Skeletal muscle tissue (tissue), 4 donors: ENCODE measurements around the gene PLEKHN1. TPM values are rescaled to one million over a fixed set of nuclear protein-coding genes. Genes with fewer than 3 reads are reported as not detected.

ENCODE experiments used
- H3K27ac ChIP-seq: one replicate; pipeline ENCODE4 v1.7.0; 2013; ENCODE audit warnings: mild to moderate bottlenecking, low read depth, low read length, inconsistent platforms
- H3K27me3 ChIP-seq, 3 donors: one replicate each; pipeline ENCODE4 v1.7.0; 2013; ENCODE audit warnings: low read length in 3 of 3; ENCODE audit not compliant: control insufficient read depth in 3 of 3, insufficient read depth in 3 of 3
- H3K36me3 ChIP-seq, 3 donors: one replicate each; pipeline ENCODE4 v1.7.0; 2013; ENCODE audit warnings: low read length in 3 of 3; ENCODE audit not compliant: control insufficient read depth in 3 of 3, insufficient read depth in 3 of 3
- H3K4me1 ChIP-seq, 3 donors: one replicate each; pipeline ENCODE4 v1.7.0; 2013; ENCODE audit warnings: low read length in 3 of 3, mild to moderate bottlenecking in 3 of 3; ENCODE audit not compliant: control insufficient read depth in 3 of 3, insufficient read depth in 3 of 3
- H3K4me3 ChIP-seq, 3 donors: one replicate each; pipeline ENCODE4 v1.7.0; 2013; ENCODE audit warnings: low read length in 3 of 3
- H3K9ac ChIP-seq, 3 donors: one replicate each; pipeline ENCODE4 v1.7.0; 2013; ENCODE audit warnings: low read length in 3 of 3, mild to moderate bottlenecking in 3 of 3, moderate library complexity in 2 of 3, low read depth in 1 of 3
- H3K9me3 ChIP-seq, 3 donors: one replicate each; pipeline ENCODE4 v1.7.0; 2013; ENCODE audit warnings: low read length in 3 of 3; ENCODE audit not compliant: control insufficient read depth in 3 of 3
- total RNA-seq: library from RNA; depleted of rRNA; stranded (reverse); fragments of >200 nt; gene quantifications from one replicate; pipeline ENCODE4 v1.2.3, GENCODE V29; 2014
- donor health status: Osteomylitis.

Gene PLEKHN1
- total RNA-seq, 1 donor from 2014 or later, result not detected

- Histone ChIP-seq H3K36me3 (peaks cover 14 to 19% (median 17%) of the 10 kb centered on the region in 3 donors), H3K4me3 (peak within 1 kb of the TSS; percentile 14 to 86 (median 73)), H3K27me3 (peaks cover 0 to 9% (median 2%) of the 10 kb centered on the region in 3 donors), H3K9ac (peak within 1 kb of the TSS in 1 of 3 donors; percentile 70), H3K9me3 (no peaks in the 10 kb centered on the region), H3K27ac (no peak within 1 kb of the TSS), H3K4me1 (peaks cover 18 to 28% (median 21%) of the 10 kb centered on the region in 3 donors)
Measured at GRCh38 chr1:960363-961131, 5.7 kb upstream of the PLEKHN1 start, which contains the start of gene KLHL17. Gene KLHL17, plus strand, starts transcription at chr1:960584. Its CDS starts 110 bp downstream, at chr1:960694.

- H3K27me3 ChIP-seq, result peaks cover 0 to 15% (median 8%) of the 10 kb centered on the region in 3 donors
- peaks cover 20 to 34% (median 27%) of the 10 kb centered on the region in 3 donors for H3K4me1 ChIP-seq
- H3K4me3 ChIP-seq, result peak overlapping the region in 2 of 3 donors; percentile 56 to 73
- H3K27ac ChIP-seq, result no peak overlapping the region
- no peaks in the 10 kb centered on the region for H3K9me3 ChIP-seq
- H3K9ac ChIP-seq, result peak overlapping the region in 1 of 3 donors; percentile 70
- H3K36me3 ChIP-seq, result peaks cover 8 to 12% (median 11%) of the 10 kb centered on the region in 3 donors
Measured at GRCh38 chr1:961132-961669, 5.1 kb upstream of the PLEKHN1 start.

GRCh38 chr1:962381-963300 is 3.6 kb upstream of the PLEKHN1 start:
- Histone ChIP-seq H3K9ac (no peak overlapping the region), H3K27me3 (peaks cover 6 to 28% (median 16%) of the 10 kb centered on the region in 3 donors), H3K9me3 (no peaks in the 10 kb centered on the region), H3K27ac (no peak overlapping the region), H3K4me1 (peaks cover 23 to 36% (median 32%) of the 10 kb centered on the region in 3 donors), H3K36me3 (peaks cover 0 to 4% (median 3%) of the 10 kb centered on the region in 3 donors), H3K4me3 (no peak overlapping the region)

GRCh38 chr1:963301-963651 is 3.0 kb upstream of the PLEKHN1 start:
- H3K27ac ChIP-seq, result no peak overlapping the region
- H3K4me3 ChIP-seq, result no peak overlapping the region
- peaks cover 13 to 35% (median 22%) of the 10 kb centered on the region in 3 donors for H3K27me3 ChIP-seq
- H3K9me3 ChIP-seq, result no peaks in the 10 kb centered on the region
- H3K9ac ChIP-seq, result no peak overlapping the region
- H3K4me1 ChIP-seq, result peaks cover 17 to 34% (median 27%) of the 10 kb centered on the region in 3 donors
- peaks cover 0 to 4% (median 3%) of the 10 kb centered on the region in 3 donors for H3K36me3 ChIP-seq

GRCh38 chr1:963746-964525 is 2.3 kb upstream of the PLEKHN1 start:
- Histone ChIP-seq H3K27me3 (peaks cover 16 to 41% (median 28%) of the 10 kb centered on the region in 3 donors), H3K27ac (no peak overlapping the region), H3K9ac (no peak overlapping the region)

GRCh38 chr1:964691-965525 is 1.4 kb upstream of the PLEKHN1 start:
- no peak overlapping the region for H3K4me3 ChIP-seq

More at GRCh38 chr1:963746-964525, 2.3 kb upstream of the PLEKHN1 start:
- no peaks in the 10 kb centered on the region for H3K9me3 ChIP-seq
- peaks cover 13 to 29% (median 25%) of the 10 kb centered on the region in 3 donors for H3K4me1 ChIP-seq
- peaks cover 0 to 3% (median 2%) of the 10 kb centered on the region in 3 donors for H3K36me3 ChIP-seq
- H3K4me3 ChIP-seq, result no peak overlapping the region

GRCh38 chr1:965526-966134 is 652 bp upstream of the PLEKHN1 start:
- Histone ChIP-seq H3K9ac (peak overlapping the region in 1 of 3 donors; percentile 76), H3K4me1 (peaks cover 13 to 30% (median 25%) of the 10 kb centered on the region in 3 donors), H3K36me3 (peaks cover 0 to 3% (median 2%) of the 10 kb centered on the region in 3 donors), H3K4me3 (no peak overlapping the region), H3K27ac (no peak overlapping the region), H3K9me3 (no peaks in the 10 kb centered on the region), H3K27me3 (peaks cover 32 to 56% (median 45%) of the 10 kb centered on the region in 3 donors)

More at GRCh38 chr1:964691-965525, 1.4 kb upstream of the PLEKHN1 start:
- Histone ChIP-seq H3K36me3 (peaks cover 0 to 3% (median 2%) of the 10 kb centered on the region in 3 donors), H3K9ac (no peak overlapping the region), H3K4me1 (peaks cover 13 to 25% (median 23%) of the 10 kb centered on the region in 3 donors), H3K27me3 (peaks cover 25 to 49% (median 38%) of the 10 kb centered on the region in 3 donors), H3K9me3 (no peaks in the 10 kb centered on the region), H3K27ac (no peak overlapping the region)

GRCh38 chr1:966704-967300 is 520 bp downstream of the PLEKHN1 start:
- Histone ChIP-seq H3K36me3 (peaks cover 0 to 3% (median 2%) of the 10 kb centered on the region in 3 donors), H3K9ac (peak overlapping the region; percentile 33 to 76 (median 53)), H3K27ac (no peak overlapping the region), H3K27me3 (peaks cover 41 to 63% (median 48%) of the 10 kb centered on the region in 3 donors), H3K4me1 (peaks cover 7 to 30% (median 26%) of the 10 kb centered on the region in 3 donors), H3K9me3 (no peaks in the 10 kb centered on the region), H3K4me3 (peak overlapping the region; percentile 67 to 78 (median 77))
